Stimulated activated CD4-positive, alpha-beta T cell treated with anti-CD3 and anti-CD28 coated beads, TNF-alpha, amount 100 ng/mL, for 1 hour (primary cell): ENCODE results near the gene CEP63.

ENCODE experiments used
- DNase-seq, 3 donors: peaks; one replicate each; pipeline ENCODE4 v3.0.0-alpha.2; 2020; ENCODE audit warnings: low read depth in 3 of 3, low spot score in 1 of 3

Gene CEP63

GRCh38 chr3:134607054-134608022 lies 121.5 kb downstream of the CEP63 start:
- no peak for DNase-seq

- DNase-seq: no peak
Measured at GRCh38 chr3:134608023-134608770, 122.3 kb downstream of the CEP63 start.

GRCh38 chr3:134608771-134609435 lies 123.0 kb downstream of the CEP63 start:
- DNase-seq: no peak

- DNase-seq: no peak
Measured at GRCh38 chr3:134609821-134610431, 124.1 kb downstream of the CEP63 start.

GRCh38 chr3:134610432-134611385 lies 124.9 kb downstream of the CEP63 start:
- DNase-seq: no peak

GRCh38 chr3:134611516-134611915 lies 125.7 kb downstream of the CEP63 start:
- DNase-seq: no peak

- DNase-seq: no peak
Measured at GRCh38 chr3:134613006-134613520, 127.2 kb downstream of the CEP63 start.

GRCh38 chr3:134614955-134615354 lies 129.1 kb downstream of the CEP63 start:
- DNase-seq: no peak

- DNase-seq: no peak
Measured at GRCh38 chr3:134615743-134616142, 129.9 kb downstream of the CEP63 start.

GRCh38 chr3:134617608-134618477 lies 132.0 kb downstream of the CEP63 start:
- DNase-seq: no peak

- no peak for DNase-seq
Measured at GRCh38 chr3:134618478-134619300, 132.8 kb downstream of the CEP63 start.

GRCh38 chr3:134619301-134619615 lies 133.4 kb downstream of the CEP63 start:
- DNase-seq: no peak

GRCh38 chr3:134619884-134620445 lies 134.1 kb downstream of the CEP63 start:
- no peak for DNase-seq

- no peak for DNase-seq
Measured at GRCh38 chr3:134620476-134621115, 134.7 kb downstream of the CEP63 start.

- no peak for DNase-seq
Measured at GRCh38 chr3:134621854-134622253, 136.0 kb downstream of the CEP63 start.

- DNase-seq: no peak
Measured at GRCh38 chr3:134622806-134623365, 137.0 kb downstream of the CEP63 start.
